ENCODE data around the gene NFKBIE. TPM values are rescaled to one million over a fixed set of nuclear protein-coding genes. Genes with fewer than 3 reads are reported as not detected.

NFKBIE gene
- total RNA-seq, 6 experiments from 2014 or later: 2.5 to 30.2 (median 10.8) TPM

GRCh38 chr6:44216677-44217331 is 48.5 kb downstream of the NFKBIE start, which contains the start of gene MYMX:
MYMX (plus strand) TSS chr6:44216926; CDS start chr6:44217472, 546 bp downstream.
- DNase-seq (no peak), ATAC-seq (no peak)
- H3K36me3 ChIP-seq: no peaks in the 10 kb centered on the region
- H3K9me3 ChIP-seq: no peaks in the 10 kb centered on the region
- H3K4me1 ChIP-seq: peaks cover 6 to 52% (median 33%) of the 10 kb centered on the region in 4 donors
- H3K27ac ChIP-seq: peak within 1 kb of the TSS; percentile 36 to 67 (median 43)
- TF ChIP-seq CTCF (IDR thresholded peaks at IDR 0.05): no peak
- TF ChIP-seq POLR2A (IDR thresholded peaks at IDR 0.05): no peak
- WGBS (ENCODE audit: insufficient coverage, low coverage, low lambda C conversion rate, missing lambda C conversion rate): 37% methylated on average over 5 of the region's 7 CpGs
- H3K27me3 ChIP-seq: no peaks in the 10 kb centered on the region
- H3K4me3 ChIP-seq: no peak within 1 kb of the TSS
- intact Hi-C loops (cut with DNase I): no loop called here

- no peak overlapping the region for H3K27ac ChIP-seq
- H3K36me3 ChIP-seq: no peaks in the 10 kb centered on the region
- H3K4me3 ChIP-seq: no peak overlapping the region
- H3K27me3 ChIP-seq: no peaks in the 10 kb centered on the region
- peaks cover 6 to 33% (median 23%) of the 10 kb centered on the region in 4 donors for H3K4me1 ChIP-seq
- WGBS (ENCODE audit: insufficient coverage, low coverage, low lambda C conversion rate, missing lambda C conversion rate): 80% methylated on average over 2 of the region's 6 CpGs
- no peak for TF ChIP-seq CTCF (IDR thresholded peaks at IDR 0.05)
- TF ChIP-seq POLR2A (IDR thresholded peaks at IDR 0.05): no peak
- ATAC-seq (no peak), DNase-seq (no peak)
- intact Hi-C loops (cut with DNase I): no loop called here
- H3K9me3 ChIP-seq: no peaks in the 10 kb centered on the region
Measured at GRCh38 chr6:44214307-44214706, 51.0 kb downstream of the NFKBIE start.

GRCh38 chr6:44211284-44211683 is 54.1 kb downstream of the NFKBIE start:
- DNase-seq (no peak), ATAC-seq (peak in 1 of 4 donors; percentile 55)
- TF ChIP-seq POLR2A (IDR thresholded peaks at IDR 0.05): no peak
- no peak for TF ChIP-seq CTCF (IDR thresholded peaks at IDR 0.05)
- no peaks in the 10 kb centered on the region for H3K27me3 ChIP-seq
- no peak overlapping the region for H3K27ac ChIP-seq
- no peak overlapping the region for H3K4me3 ChIP-seq
- peaks cover 0 to 18% (median 8%) of the 10 kb centered on the region in 4 donors for H3K4me1 ChIP-seq
- no peaks in the 10 kb centered on the region for H3K36me3 ChIP-seq
- H3K9me3 ChIP-seq: no peaks in the 10 kb centered on the region
- WGBS (ENCODE audit: insufficient coverage, low coverage, low lambda C conversion rate, missing lambda C conversion rate): 88% methylated on average over 3 of the region's 3 CpGs
- intact Hi-C loops (cut with DNase I): no loop called here

MicroRNAs within 50 kb of the gene (microRNA counts, 767-probe panel; counts per million panel counts)
- microRNA hsa-miR-4647: 237 counts per million

Small RNA genes within 50 kb of the gene (small RNA-seq; reads per million reads assigned to genes)
- 0 reads per million in 2 experiments for gene RN7SL811P

Other genes with a start within 250 kb of the NFKBIE start
- 10 to 100 TPM; 26.5 to 70.0 (median 35.4) TPM for gene MRPL14, start 138.1 kb downstream of the NFKBIE start, total RNA-seq
- gene TMEM63B, start 138.0 kb downstream of the NFKBIE start, total RNA-seq: 10 to 100 TPM; 30.6 to 41.0 (median 36.8) TPM
- under 1 TPM in 2 of 6 experiments, not detected in 4; 0.22 to 0.31 TPM for gene CAPN11, start 106.7 kb downstream of the NFKBIE start, total RNA-seq
- gene MYMX, start 48.6 kb downstream of the NFKBIE start, total RNA-seq: not detected
- 10 to 100 TPM; 27.4 to 51.3 (median 31.4) TPM for gene SLC29A1, start 42.0 kb downstream of the NFKBIE start, total RNA-seq
- 100 to 1,000 TPM; 183 to 566 (median 345) TPM for gene HSP90AB1, start 18.4 kb downstream of the NFKBIE start, total RNA-seq
- gene SLC35B2, start 8.0 kb downstream of the NFKBIE start, total RNA-seq: 10 to 100 TPM; 15.1 to 29.0 (median 20.9) TPM
- not detected for gene TMEM151B, start 4.9 kb upstream of the NFKBIE start, total RNA-seq
- gene AARS2, start 47.8 kb upstream of the NFKBIE start, total RNA-seq: 1 to 10 TPM; 5.5 to 9.8 (median 7.0) TPM
- not detected for gene SPATS1, start 77.1 kb upstream of the NFKBIE start, total RNA-seq
- gene CDC5L, start 122.2 kb upstream of the NFKBIE start, total RNA-seq: 10 to 100 TPM in 5 of 6 experiments, 1 to 10 TPM in 1; 9.2 to 13.0 (median 11.2) TPM

All from right lobe of liver (tissue), 6 donors.